Lower leg skin (tissue), 4 donors: ENCODE data around the gene HOXB2. TPM values are rescaled to one million over a fixed set of nuclear protein-coding genes. Genes with fewer than 3 reads are reported as not detected.

Source experiments
- DNase-seq, 2 donors: peaks; one replicate each; pipeline ENCODE4 v3.0.0-alpha.2; 2019; ENCODE audit warnings: low spot score in 2 of 2
- H3K4me3 ChIP-seq: fragments of 200-600 bp; sonication (generic); 2 replicates; pipeline ENCODE4 v1.5.1; 2017; ENCODE audit warnings: mild to moderate bottlenecking, low read depth; ENCODE audit not compliant: poor library complexity, severe bottlenecking
- POLR2A ChIP-seq, 2 donors: fragments of 450-650 bp; IDR thresholded peaks; one replicate each; pipeline ENCODE4 v1.6.1; 2016 to 2017; ENCODE audit warnings: antibody characterized with exemption in 2 of 2, mild to moderate bottlenecking in 1 of 2, moderate library complexity in 1 of 2
- WGBS, 2 donors: methylation state at CpG; one replicate each; pipeline ENCODE4 v1.1.5; 2018; 5-methylcytosine and 5-hydroxymethylcytosine counted together
- intact Hi-C: fragments of 100-400 bp; cut with DNase I; formaldehyde crosslinking; loops from one replicate; pipeline ENCODE4 v1.15.0; 2023; ENCODE audit warnings: low total_unique reads
- total RNA-seq, 4 donors: library from RNA; depleted of rRNA; stranded (reverse); fragments of >200 nt; gene quantifications; one replicate each; pipeline ENCODE4 v1.1.0, GENCODE V29; 2016
- TF ChIP-seq, protein P1 (sequence below), 3 donors: fragments of 450-650 bp; IDR thresholded peaks; one replicate each; pipeline ENCODE4 v1.5.1; 2016; ENCODE audit warnings: antibody characterized with exemption in 3 of 3, mild to moderate bottlenecking in 3 of 3, moderate library complexity in 2 of 3

The HOXB2 gene
- total RNA-seq, 4 donors from 2014 or later = 5.8 to 34.9 (median 20.9) TPM

- intact Hi-C loops = no loop called here
- DNase-seq = no peak
- no peak overlapping the region for H3K4me3 ChIP-seq
- TF ChIP-seq, protein P1, sequence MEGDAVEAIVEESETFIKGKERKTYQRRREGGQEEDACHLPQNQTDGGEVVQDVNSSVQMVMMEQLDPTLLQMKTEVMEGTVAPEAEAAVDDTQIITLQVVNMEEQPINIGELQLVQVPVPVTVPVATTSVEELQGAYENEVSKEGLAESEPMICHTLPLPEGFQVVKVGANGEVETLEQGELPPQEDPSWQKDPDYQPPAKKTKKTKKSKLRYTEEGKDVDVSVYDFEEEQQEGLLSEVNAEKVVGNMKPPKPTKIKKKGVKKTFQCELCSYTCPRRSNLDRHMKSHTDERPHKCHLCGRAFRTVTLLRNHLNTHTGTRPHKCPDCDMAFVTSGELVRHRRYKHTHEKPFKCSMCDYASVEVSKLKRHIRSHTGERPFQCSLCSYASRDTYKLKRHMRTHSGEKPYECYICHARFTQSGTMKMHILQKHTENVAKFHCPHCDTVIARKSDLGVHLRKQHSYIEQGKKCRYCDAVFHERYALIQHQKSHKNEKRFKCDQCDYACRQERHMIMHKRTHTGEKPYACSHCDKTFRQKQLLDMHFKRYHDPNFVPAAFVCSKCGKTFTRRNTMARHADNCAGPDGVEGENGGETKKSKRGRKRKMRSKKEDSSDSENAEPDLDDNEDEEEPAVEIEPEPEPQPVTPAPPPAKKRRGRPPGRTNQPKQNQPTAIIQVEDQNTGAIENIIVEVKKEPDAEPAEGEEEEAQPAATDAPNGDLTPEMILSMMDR (IDR thresholded peaks at IDR 0.05) = no peak
- TF ChIP-seq POLR2A (IDR thresholded peaks at IDR 0.05) = no peak
- 61 to 65% methylated on average over 5 of the region's 5 CpGs for WGBS, 2 donors
These were observed 8.3 kb upstream of the HOXB2 start for GRCh38 chr17:48553190-48553547.

DNA sequence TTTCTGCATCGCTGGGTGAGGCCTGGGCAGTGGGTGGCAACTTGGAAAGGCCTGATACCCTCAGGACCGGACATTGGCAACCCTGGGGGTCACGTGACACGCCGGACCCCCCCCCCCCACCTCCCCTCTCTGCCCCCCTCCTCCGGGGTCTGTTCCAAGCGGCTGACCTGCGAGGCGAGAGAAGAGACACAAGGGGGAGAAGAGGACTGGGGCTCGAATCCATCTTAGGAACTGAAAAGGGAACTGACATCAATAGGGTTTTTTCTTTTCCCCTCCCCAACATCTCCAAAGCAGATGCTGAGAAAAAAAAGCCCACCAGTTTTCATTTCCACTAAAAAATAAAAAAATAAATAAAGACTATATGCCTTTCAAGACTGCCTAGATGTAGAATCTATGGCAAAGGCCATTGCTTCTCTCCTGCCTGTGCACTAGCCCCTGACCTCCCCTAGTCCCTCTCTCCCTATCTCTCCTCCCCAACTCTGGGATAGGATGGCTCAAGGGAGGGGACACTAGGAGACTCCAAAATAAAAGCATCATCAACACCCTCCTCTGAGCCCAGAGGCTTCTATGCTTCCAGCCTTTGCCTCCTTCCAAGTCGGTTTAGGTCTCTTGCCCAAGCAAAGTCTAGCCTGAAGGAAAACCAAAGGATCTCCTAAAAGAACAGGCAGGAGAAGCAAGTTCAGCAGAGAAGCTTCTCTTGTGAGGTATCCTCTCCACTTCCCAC lies 7.7 kb upstream of the HOXB2 start:
- DNase-seq = no peak
- TF ChIP-seq POLR2A (IDR thresholded peaks at IDR 0.05) = no peak
- TF ChIP-seq, protein P1 (IDR thresholded peaks at IDR 0.05) = no peak
- intact Hi-C loops = no loop called here
- whole genome bisulfite sequencing, 2 donors = 46 to 48% methylated on average over 11 of the region's 11 CpGs
- no peak overlapping the region for H3K4me3 ChIP-seq

GRCh38 chr17:48551596-48552465 lies 6.9 kb upstream of the HOXB2 start:
- intact Hi-C loops = no loop called here
- 79 to 84% methylated on average over 47 of the region's 47 CpGs for WGBS, 2 donors
- H3K4me3 ChIP-seq = no peak overlapping the region
- DNase-seq = no peak
- TF ChIP-seq, protein P1 (IDR thresholded peaks at IDR 0.05) = no peak
- no peak for TF ChIP-seq POLR2A (IDR thresholded peaks at IDR 0.05)

- H3K4me3 ChIP-seq = no peak overlapping the region
- 87 to 90% methylated on average over 19 of the region's 19 CpGs for WGBS, 2 donors
- TF ChIP-seq POLR2A (IDR thresholded peaks at IDR 0.05) = no peak
- TF ChIP-seq, protein P1 (IDR thresholded peaks at IDR 0.05) = no peak
- intact Hi-C loops = no loop called here
- DNase-seq = no peak
These were observed 6.3 kb upstream of the HOXB2 start for GRCh38 chr17:48551214-48551555.

DNA sequence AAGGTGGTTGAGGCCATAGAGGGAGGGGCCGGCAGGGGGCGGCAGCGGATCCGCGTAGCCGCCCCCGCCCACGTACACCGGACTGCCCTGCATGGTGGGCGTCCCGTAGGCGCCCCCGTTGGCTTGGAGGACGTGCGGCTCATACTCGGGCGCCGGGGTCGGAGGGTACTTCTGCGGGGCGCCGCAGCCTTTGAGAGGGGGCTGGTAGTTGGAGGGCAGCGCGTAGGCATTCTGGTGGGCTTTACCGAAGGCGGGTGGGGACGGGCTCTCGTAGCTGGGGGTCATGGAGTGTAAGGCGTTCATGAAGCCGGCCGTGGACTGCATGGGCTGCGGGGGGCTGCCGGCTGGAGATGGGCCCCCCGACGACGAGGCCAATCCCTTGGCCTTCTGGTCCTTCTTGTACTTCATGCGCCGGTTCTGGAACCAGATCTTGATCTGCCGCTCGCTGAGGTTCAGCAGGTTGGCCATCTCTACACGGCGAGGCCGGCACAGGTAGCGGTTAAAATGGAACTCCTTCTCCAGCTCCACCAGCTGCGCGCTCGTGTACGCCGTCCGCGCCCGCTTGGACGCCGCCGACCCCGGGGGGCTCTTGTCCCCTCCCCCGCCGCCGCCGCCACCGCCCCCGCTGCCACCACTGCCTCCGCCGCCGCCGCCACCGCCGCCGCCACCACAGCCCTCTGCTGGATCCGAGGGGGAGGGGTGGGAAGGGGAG lies 5.7 kb upstream of the HOXB2 start:
- no peak overlapping the region for H3K4me3 ChIP-seq
- no peak for DNase-seq
- no peak for TF ChIP-seq POLR2A (IDR thresholded peaks at IDR 0.05)
- TF ChIP-seq, protein P1 (IDR thresholded peaks at IDR 0.05) = no peak
- intact Hi-C loops = no loop called here
- WGBS, 2 donors = 81 to 84% methylated on average over 70 of the region's 70 CpGs
